K562 (cell line): ENCODE results near the gene LRRC31. TPM values are rescaled to one million over a fixed set of nuclear protein-coding genes. Genes with fewer than 3 reads are reported as not detected.

Experiments used
- ATAC-seq: fragments of 200-7000 bp; cut with Tn5 transposase; 3 replicates; pipeline ENCODE4 v1.9.1; 2020; ENCODE audit warnings: moderate library complexity
- BruUV-seq: library from RNA; stranded (reverse); fragments of 400-500 nt; replicated peaks from 2 replicates; lab custom pipeline; 2021; lab: Mats Ljungman, UMichigan
- CTCF ChIA-PET: fragments of 300-600 bp; formaldehyde crosslinking; extraction: SDS; loops from one replicate; lab custom pipeline; 2021; ENCODE audit warnings: low intra/inter-chr PET ratio; lab: Yijun Ruan, JAX
- POLR2A ChIA-PET: fragments of 300-600, 350-650 bp; sonication (Branson Sonifier 250); formaldehyde crosslinking; extraction: SDS; loops from one replicate; lab custom pipeline; 2021; ENCODE audit warnings: antibody characterized with exemption, inconsistent platforms; lab: Yijun Ruan, JAX
- DNase-seq, 4 experiments: peaks; one replicate each; pipeline versions ENCODE4 v3.0.0 to v3.0.0-alpha.2; 2011 to 2018; ENCODE audit warnings: low spot score in 3 of 4, mixed read lengths in 3 of 4; ENCODE audit errors: extremely low read depth in 1 of 4
- FAIRE-seq: peaks from 2 replicates; lab custom pipeline; 2011; peaks lifted over from hg19 to GRCh38; lab: Jason Lieb, UNC
- H2AFZ ChIP-seq: 2 replicates; pipeline ENCODE4 v1.6.0; 2011; ENCODE audit warnings: low read depth, low read length, control low read depth, inconsistent platforms
- H3K27ac ChIP-seq: fragments of 200-600 bp; 3 replicates; pipeline ENCODE4 v1.8.0; 2011; ENCODE audit warnings: low read depth, mild to moderate bottlenecking, control low read depth, inconsistent platforms, low read length, moderate library complexity, mixed read lengths; ENCODE audit errors: extremely low read depth
- H3K27me3 ChIP-seq, 2 experiments: fragments of 300-600 bp in 1 of 2; 2 replicates in 1 of 2; 3 replicates in 1 of 2; pipeline versions ENCODE4 v1.6.0 to v1.8.0; 2011; ENCODE audit warnings: inconsistent platforms in 2 of 2, low read length in 2 of 2, mild to moderate bottlenecking in 1 of 2, mixed read lengths in 1 of 2, moderate library complexity in 1 of 2; ENCODE audit not compliant: control insufficient read depth in 2 of 2, insufficient read depth in 2 of 2
- H3K36me3 ChIP-seq: fragments of 300-600 bp; 3 replicates; pipeline ENCODE4 v1.8.0; 2011; ENCODE audit warnings: mild to moderate bottlenecking, low read length, inconsistent platforms; ENCODE audit not compliant: control insufficient read depth, insufficient read depth
- H3K4me1 ChIP-seq, 2 experiments: fragments of 200-600 bp in 1 of 2; replicated peaks in 1 of 2; 2 replicates in 1 of 2; 3 replicates in 1 of 2; pipeline versions ENCODE4 v1.5.1 to v1.8.0; 2011; ENCODE audit warnings: inconsistent platforms in 2 of 2, low read length in 2 of 2, mild to moderate bottlenecking in 1 of 2, mixed read lengths in 1 of 2, moderate library complexity in 1 of 2; ENCODE audit not compliant: control insufficient read depth in 2 of 2, insufficient read depth in 2 of 2
- H3K4me2 ChIP-seq: 2 replicates; pipeline ENCODE4 v1.6.1; 2011; ENCODE audit warnings: low read length, control low read depth, inconsistent platforms, mixed read lengths; ENCODE audit not compliant: insufficient read depth
- H3K4me3 ChIP-seq: fragments of 200-600 bp; sonication (generic), shearing (Covaris generic); 2 replicates; pipeline ENCODE4 v1.5.1; 2016; ENCODE audit warnings: control low read depth, inconsistent platforms
- H3K79me2 ChIP-seq: fragments of 200-600 bp; 3 replicates; pipeline ENCODE4 v1.8.0; 2011; ENCODE audit warnings: low read length, inconsistent platforms; ENCODE audit not compliant: control insufficient read depth, insufficient read depth
- H3K9ac ChIP-seq, 2 experiments: 2 replicates each; pipeline versions ENCODE4 v1.6.0 to v1.6.1; 2011; ENCODE audit warnings: low read depth in 2 of 2, low read length in 2 of 2, control low read depth in 1 of 2, inconsistent platforms in 1 of 2, mild to moderate bottlenecking in 1 of 2, mixed read lengths in 1 of 2; ENCODE audit not compliant: insufficient read depth in 1 of 2
- H3K9me1 ChIP-seq: one replicate; pipeline ENCODE4 v1.6.0; 2011; ENCODE audit warnings: inconsistent platforms, mild to moderate bottlenecking, low read length, moderate library complexity; ENCODE audit not compliant: control insufficient read depth, insufficient read depth
- H3K9me3 ChIP-seq: replicated peaks from 2 replicates; pipeline ENCODE4 v1.5.1; 2011; ENCODE audit warnings: low read depth, low read length, inconsistent platforms; ENCODE audit not compliant: control insufficient read depth, insufficient read depth
- H4K20me1 ChIP-seq: replicated peaks from 2 replicates; pipeline ENCODE4 v1.6.1; 2011; ENCODE audit warnings: low read length, inconsistent platforms, mixed read lengths; ENCODE audit not compliant: control insufficient read depth, insufficient read depth
- CBX5 ChIP-seq: IDR thresholded peaks from 2 replicates; pipeline ENCODE4 v1.6.1; 2014; ENCODE audit warnings: low read depth, borderline replicate concordance
- CBX8 ChIP-seq: fragments of 200-600 bp; sonication (generic); IDR thresholded peaks from 2 replicates; pipeline ENCODE4 v1.6.1; 2012; ENCODE audit warnings: borderline replicate concordance, mixed run types, low read depth, mild to moderate bottlenecking, moderate library complexity, mixed read lengths, low read length, control low read depth, inconsistent platforms; ENCODE audit not compliant: poor library complexity, severe bottlenecking; ENCODE audit errors: extremely low read depth
- GABPA ChIP-seq: fragments of 200-800 bp; sonication (Bioruptor generic); conservative IDR thresholded peaks from 2 replicates; pipeline ENCODE4 v1.6.1; 2016; ENCODE audit warnings: low read depth, missing genetic modification characterization, missing compliant biosample characterization
- HSF4 ChIP-seq: fragments of 250-450 bp; sonication (Bioruptor Pico); IDR thresholded peaks from 2 replicates; pipeline ENCODE4 v2.1.2; 2022; ENCODE audit warnings: mild to moderate bottlenecking, moderate library complexity, borderline replicate concordance
- JUN ChIP-seq, 2 experiments: sonication (generic) in 1 of 2; formaldehyde crosslinking in 1 of 2; IDR thresholded peaks; 2 replicates each; pipeline versions ENCODE4 v1.6.1 to v1.8.0; 2012 to 2022; ENCODE audit warnings: borderline replicate concordance in 2 of 2, mild to moderate bottlenecking in 2 of 2, improper control_type of control experiment in 1 of 2, low read depth in 1 of 2, low read length in 1 of 2, missing genetic modification reagents in 1 of 2
- KLF13 ChIP-seq: fragments of 450-650 bp; IDR thresholded peaks from 2 replicates; pipeline ENCODE4 v1.6.1; 2016; ENCODE audit warnings: missing genetic modification characterization, low read depth, mild to moderate bottlenecking, missing compliant biosample characterization, moderate library complexity, borderline replicate concordance
- PHB2 ChIP-seq: fragments of 450-650 bp; IDR thresholded peaks from 2 replicates; pipeline ENCODE4 v1.6.1; 2017; ENCODE audit warnings: low read depth
- PKNOX1 ChIP-seq: fragments of 450-650 bp; IDR thresholded peaks from 2 replicates; pipeline ENCODE4 v1.6.1; 2016
- TRIM24 ChIP-seq, 2 experiments: fragments of 450-650 bp; IDR thresholded peaks; 2 replicates each; pipeline ENCODE4 v1.6.1; 2016
- XRCC3 ChIP-seq: fragments of 450-650 bp; IDR thresholded peaks from 2 replicates; pipeline ENCODE4 v1.6.1; 2017; ENCODE audit warnings: mild to moderate bottlenecking, moderate library complexity
- ZFP91 ChIP-seq: sonication (generic); formaldehyde crosslinking; IDR thresholded peaks from 2 replicates; pipeline ENCODE4 v1.8.0; 2022; ENCODE audit warnings: mild to moderate bottlenecking, missing genetic modification reagents
- ZNF280A ChIP-seq: fragments of 450-650 bp; IDR thresholded peaks from 2 replicates; pipeline ENCODE4 v1.6.1; 2018; ENCODE audit warnings: mild to moderate bottlenecking, low read depth; ENCODE audit not compliant: partially characterized antibody
- ZNF324 ChIP-seq: fragments of 250-450 bp; sonication (Bioruptor Pico); IDR thresholded peaks from 2 replicates; pipeline ENCODE4 v1.4.0; 2020; ENCODE audit warnings: mild to moderate bottlenecking
- ZZZ3 ChIP-seq: fragments of 450-650 bp; IDR thresholded peaks from 2 replicates; pipeline ENCODE4 v1.6.1; 2016; ENCODE audit warnings: antibody characterized with exemption, mild to moderate bottlenecking, moderate library complexity
- WGBS: fragments of 100-300 bp; shearing (Covaris generic); methylation state at CpG from one replicate; pipeline ENCODE4 v1.1.6; 2016; ENCODE audit warnings: low coverage, mixed read lengths; ENCODE audit not compliant: insufficient coverage; ENCODE audit errors: missing lambda C conversion rate; 5-methylcytosine and 5-hydroxymethylcytosine counted together
- in situ Hi-C: fragments of 300-500 bp; cut with MboI; formaldehyde crosslinking; loops from 4 replicates; pipeline ENCODE4 v1.15.0; 2018; ENCODE audit warnings: inconsistent platforms, mixed read lengths
- intact Hi-C: fragments of 100-400 bp; cut with micrococcal nuclease; formaldehyde crosslinking; loops from 2 replicates; pipeline ENCODE4 v1.14.2; 2022
- polyA plus RNA-seq, 8 experiments: library from polyadenylated mRNA; depleted of rRNA in 4 of 8; stranded (reverse) in 5 of 8; unstranded in 3 of 8; fragments of >200 nt; fragmentation: Nextera tagmentation in 2 of 8; fragmentation: Illumina TruSeq in 1 of 8; extraction: Ambion mirVana in 2 of 8; extraction: Trizol in 1 of 8; gene quantifications; 2 replicates each; pipeline versions ENCODE4 v1.2.1 to v1.2.3, GENCODE V29; 2011 to 2014; ENCODE audit warnings: inconsistent platforms in 1 of 8, missing spikeins in 1 of 8
- total RNA-seq, 7 experiments: library from RNA; depleted of rRNA in 6 of 7; stranded (reverse); fragments of >200 nt in 6 of 7; fragmentation: Illumina TruSeq in 2 of 7; extraction: Trizol in 2 of 7; gene quantifications; 2 replicates each; pipeline versions ENCODE4 v1.2.1 to v1.2.3, GENCODE V29; 2011 to 2021; ENCODE audit warnings: low replicate concordance in 1 of 7

LRRC31 gene
- total and polyA plus RNA-seq, 9 of the 15 experiments (the other 6 are each of a cell fraction or from before 2014, with no cell fraction given) = not detected

GRCh38 chr3:169815590-169816150, 54.1 kb downstream of the LRRC31 start:
- H3K27me3 ChIP-seq = peaks cover 0 to 4% of the 10 kb centered on the region in 2 experiments; a peak in 1 of 5 replicates
- no peaks in the 10 kb centered on the region for H3K9me1 ChIP-seq
- no peak overlapping the region for H3K9ac ChIP-seq
- intact Hi-C loops = no loop called here
- BruUV-seq = no TSS peak
- WGBS = 13% methylated on average over 4 of the region's 4 CpGs
- DNase-seq (no peak), ATAC-seq (no peak), FAIRE-seq (no peak)
- H4K20me1 ChIP-seq = no peaks in the 10 kb centered on the region
- H3K36me3 ChIP-seq = no peaks in the 10 kb centered on the region
- in situ Hi-C loops = no loop called here
- no peaks in the 10 kb centered on the region; a peak in 1 of 5 replicates for H3K4me1 ChIP-seq
- no peak overlapping the region for H3K4me3 ChIP-seq
- H3K9me3 ChIP-seq = peaks cover 3% of the 10 kb centered on the region
- H3K79me2 ChIP-seq = no peaks in the 10 kb centered on the region
- no peak overlapping the region for H3K4me2 ChIP-seq
- POLR2A ChIA-PET = interaction anchor here (0.6 kb wide), 1 partner anchor 909 kb away, joined by 3 read pairs; no protein-coding TSS in a partner anchor
- H3K27ac ChIP-seq = no peak overlapping the region
- CTCF ChIA-PET = no interaction called here
- H2AFZ ChIP-seq = no peak overlapping the region
- TF ChIP-seq XRCC3 (peak; percentile 36; the same call in 1 of the 2 replicates), GABPA (no peak), CBX5 (peak; percentile 60; the same call in 1 of the 2 replicates), KLF13 (no peak), TRIM24 (IDR thresholded peaks at IDR 0.05) (peak; percentile 44 to 57; a peak in 3 of 4 replicates), ZZZ3 (no peak), PKNOX1 (peak; percentile 57), JUN (IDR thresholded peaks at IDR 0.05; ENCODE audit: borderline replicate concordance, low read depth, low read length) (no peak), JUN (CRISPR knock-in tag; IDR thresholded peaks at IDR 0.05; ENCODE audit: borderline replicate concordance) (no peak), PHB2 (no peak), ZNF324 (CRISPR knock-in tag) (peak; percentile 99), ZFP91 (CRISPR knock-in tag) (no peak), ZNF280A (peak; percentile 78), HSF4 (CRISPR knock-in tag) (no peak), CBX8 (no peak)
